ENCODE data around the gene FLNC. TPM values are rescaled to one million over a fixed set of nuclear protein-coding genes. Genes with fewer than 3 reads are reported as not detected.

Gene FLNC
- total RNA-seq, 3 donors from 2014 or later (not counting 1 experiment from before 2014, with no cell fraction given), result 0.05 to 0.25 TPM; not detected in 1

- H3K27me3 ChIP-seq (ENCODE audit: control insufficient read depth, insufficient read depth, low read length), result peaks cover 5% of the 10 kb centered on the region
- no peaks in the 10 kb centered on the region for H3K9me3 Mint-ChIP-seq
- H3K27me3 Mint-ChIP-seq (ENCODE audit: low read depth in 2 of 2), result peaks cover 0 to 6% of the 10 kb centered on the region in 2 donors
- intact Hi-C loops (cut with micrococcal nuclease), result no loop called here
- WGBS (ENCODE audit: insufficient coverage), result 90% methylated on average over 9 of the region's 10 CpGs
- no peaks in the 10 kb centered on the region for H3K9me3 ChIP-seq (ENCODE audit: control insufficient read depth, insufficient read depth, low read length)
- DNase-seq (no peak), ATAC-seq (no peak)
- H3K4me3 ChIP-seq (ENCODE audit: low read length), result no peak overlapping the region
- no peak overlapping the region for H3K4me3 Mint-ChIP-seq
- no peaks in the 10 kb centered on the region for H3K36me3 Mint-ChIP-seq
- no peak for TF ChIP-seq CTCF (IDR thresholded peaks at IDR 0.05)
- H3K27ac Mint-ChIP-seq, result no peak overlapping the region
- H3K4me1 ChIP-seq (ENCODE audit: control insufficient read depth, insufficient read depth, low read length), result no peaks in the 10 kb centered on the region
- H3K36me3 ChIP-seq (ENCODE audit: control insufficient read depth, insufficient read depth, low read length), result no peaks in the 10 kb centered on the region
- no peak overlapping the region for H3K27ac ChIP-seq (ENCODE audit: low read length)
- no peaks in the 10 kb centered on the region for H3K4me1 Mint-ChIP-seq
Observed at GRCh38 chr7:128885370-128886187, 55.4 kb downstream of the FLNC start.

GRCh38 chr7:128886391-128887168 lies 56.4 kb downstream of the FLNC start:
- Histone ChIP-seq H3K4me3 (ENCODE audit: low read length) (no peak overlapping the region), H3K9me3 (ENCODE audit: control insufficient read depth, insufficient read depth, low read length) (no peaks in the 10 kb centered on the region), H3K27ac (ENCODE audit: low read length) (no peak overlapping the region), H3K36me3 (ENCODE audit: control insufficient read depth, insufficient read depth, low read length) (no peaks in the 10 kb centered on the region), H3K27me3 (ENCODE audit: control insufficient read depth, insufficient read depth, low read length) (peaks cover 9% of the 10 kb centered on the region), H3K4me1 (ENCODE audit: control insufficient read depth, insufficient read depth, low read length) (peaks cover 4% of the 10 kb centered on the region)
- intact Hi-C loops (cut with micrococcal nuclease), result no loop called here
- H3K36me3 Mint-ChIP-seq, result no peaks in the 10 kb centered on the region
- TF ChIP-seq CTCF (IDR thresholded peaks at IDR 0.05), result no peak
- H3K27me3 Mint-ChIP-seq (ENCODE audit: low read depth in 2 of 2), result peaks cover 0 to 6% of the 10 kb centered on the region in 2 donors
- no peaks in the 10 kb centered on the region for H3K4me1 Mint-ChIP-seq
- DNase-seq, result no peak
- no peak overlapping the region for H3K4me3 Mint-ChIP-seq
- ATAC-seq, result no peak
- H3K27ac Mint-ChIP-seq, result no peak overlapping the region
- no peaks in the 10 kb centered on the region for H3K9me3 Mint-ChIP-seq
- 62% methylated on average over 14 of the region's 14 CpGs for WGBS (ENCODE audit: insufficient coverage)

- Histone ChIP-seq H3K4me1 (ENCODE audit: control insufficient read depth, insufficient read depth, low read length) (peaks cover 4% of the 10 kb centered on the region), H3K4me3 (ENCODE audit: low read length) (no peak overlapping the region), H3K9me3 (ENCODE audit: control insufficient read depth, insufficient read depth, low read length) (no peaks in the 10 kb centered on the region), H3K27me3 (ENCODE audit: control insufficient read depth, insufficient read depth, low read length) (peaks cover 12% of the 10 kb centered on the region), H3K36me3 (ENCODE audit: control insufficient read depth, insufficient read depth, low read length) (no peaks in the 10 kb centered on the region), H3K27ac (ENCODE audit: low read length) (no peak overlapping the region)
- no peak for TF ChIP-seq CTCF (IDR thresholded peaks at IDR 0.05)
- Mint-ChIP-seq H3K27me3 (ENCODE audit: low read depth in 2 of 2) (peaks cover 0 to 6% of the 10 kb centered on the region in 2 donors), H3K9me3 (no peaks in the 10 kb centered on the region), H3K4me3 (no peak overlapping the region), H3K27ac (no peak overlapping the region), H3K4me1 (no peaks in the 10 kb centered on the region), H3K36me3 (no peaks in the 10 kb centered on the region)
- intact Hi-C loops (cut with micrococcal nuclease), result no loop called here
- ATAC-seq, result no peak
- 92% methylated on average over 7 of the region's 7 CpGs for WGBS (ENCODE audit: insufficient coverage)
- no peak for DNase-seq
Observed at GRCh38 chr7:128887169-128888038, 57.2 kb downstream of the FLNC start.

Data from natural killer cell (primary cell).